CD4-positive, alpha-beta memory T cell (primary cell): ENCODE results near the gene LRRN2. TPM values are rescaled to one million over a fixed set of nuclear protein-coding genes. Genes with fewer than 3 reads are reported as not detected.
A peak's percentile ranks its signal among the peaks of the same experiment; 100 is the strongest.

Experiments used
- CTCF ChIA-PET: fragments of 350-600 bp; sonication (Branson Sonifier 250); formaldehyde crosslinking; loops from one replicate; lab custom pipeline; 2021; ENCODE audit warnings: inconsistent platforms; ENCODE audit not compliant: partially characterized antibody; lab: Charles Lee
- POLR2A ChIA-PET: fragments of 350-600 bp; sonication (Branson Sonifier 250); formaldehyde crosslinking; loops from one replicate; lab custom pipeline; 2021; ENCODE audit not compliant: partially characterized antibody; lab: Charles Lee
- DNase-seq, 5 donors: peaks; one replicate each; pipeline versions ENCODE4 v3.0.0 to v3.0.0-alpha.2; 2020 to 2022; ENCODE audit warnings: mixed read lengths in 1 of 5
- H3K27ac ChIP-seq: one replicate; pipeline ENCODE4 v1.7.0; 2013; ENCODE audit warnings: low read depth, low read length
- H3K27me3 ChIP-seq: 2 replicates; pipeline ENCODE4 v1.7.0; 2013; ENCODE audit warnings: mild to moderate bottlenecking, low read length, moderate library complexity; ENCODE audit not compliant: insufficient read depth
- H3K36me3 ChIP-seq: 2 replicates; pipeline ENCODE4 v1.7.0; 2013; ENCODE audit warnings: mild to moderate bottlenecking, low read length, moderate library complexity; ENCODE audit not compliant: insufficient read depth
- H3K4me1 ChIP-seq: 2 replicates; pipeline ENCODE4 v1.7.0; 2013; ENCODE audit warnings: mild to moderate bottlenecking, low read length, moderate library complexity; ENCODE audit not compliant: insufficient read depth
- H3K4me3 ChIP-seq, 2 donors: one replicate each; pipeline ENCODE4 v1.7.0; 2013; ENCODE audit warnings: low read length in 2 of 2, mild to moderate bottlenecking in 1 of 2
- H3K9me3 ChIP-seq, 2 donors: one replicate each; pipeline ENCODE4 v1.7.0; 2013; ENCODE audit warnings: low read length in 2 of 2, control low read depth in 1 of 2; ENCODE audit not compliant: control insufficient read depth in 1 of 2
- H3K27ac Mint-ChIP-seq, 7 donors: one replicate each; pipeline ENCODE4 v1.8.0; 2020 to 2021; ENCODE audit warnings: mixed read lengths in 7 of 7, mild to moderate bottlenecking in 6 of 7, inconsistent platforms in 3 of 7, moderate library complexity in 3 of 7
- H3K27me3 Mint-ChIP-seq, 2 donors: one replicate each; pipeline ENCODE4 v1.8.0; 2020 to 2021; ENCODE audit warnings: mixed read lengths in 2 of 2
- H3K36me3 Mint-ChIP-seq, 2 donors: one replicate each; pipeline ENCODE4 v1.8.0; 2020 to 2021; ENCODE audit warnings: mixed read lengths in 2 of 2, inconsistent platforms in 1 of 2, mild to moderate bottlenecking in 1 of 2
- H3K4me1 Mint-ChIP-seq, 4 donors: one replicate each; pipeline ENCODE4 v1.8.0; 2020 to 2021; ENCODE audit warnings: mixed read lengths in 4 of 4, mild to moderate bottlenecking in 1 of 4
- H3K4me3 Mint-ChIP-seq, 8 donors: one replicate each; pipeline ENCODE4 v1.8.0; 2020 to 2021; ENCODE audit warnings: mixed read lengths in 8 of 8, mild to moderate bottlenecking in 7 of 8, moderate library complexity in 6 of 8, inconsistent platforms in 3 of 8
- H3K9me3 Mint-ChIP-seq, 8 donors: one replicate each; pipeline ENCODE4 v1.8.0; 2020 to 2021; ENCODE audit warnings: mixed read lengths in 8 of 8, mild to moderate bottlenecking in 5 of 8, inconsistent platforms in 3 of 8, moderate library complexity in 1 of 8
- intact Hi-C: fragments of 100-400 bp; cut with micrococcal nuclease; formaldehyde crosslinking; loops from one replicate; pipeline ENCODE4 v1.15.1; 2023
- polyA plus RNA-seq, 2 donors: library from polyadenylated mRNA; unstranded; fragments of 300-500 nt; fragmentation: Illumina TruSeq; gene quantifications; one replicate each; pipeline ENCODE4 v1.2.3, GENCODE V29; 2021
- total RNA-seq, 2 experiments: library from RNA; stranded (reverse); gene quantifications; one replicate each; pipeline ENCODE4 v1.2.3, GENCODE V29; 2021

Gene LRRN2
- total and polyA plus RNA-seq, 4 experiments from 2014 or later: not detected

- Histone ChIP-seq H3K36me3 (no peaks in the 10 kb centered on the region), H3K27ac (no peak overlapping the region), H3K9me3 (no peaks in the 10 kb centered on the region), H3K4me1 (no peaks in the 10 kb centered on the region), H3K27me3 (no peaks in the 10 kb centered on the region), H3K4me3 (no peak overlapping the region)
- POLR2A ChIA-PET: no interaction called here
- intact Hi-C loops: no loop called here
- Mint-ChIP-seq H3K36me3 (no peaks in the 10 kb centered on the region), H3K4me1 (peaks cover 0 to 7% (median 2%) of the 10 kb centered on the region in 4 donors), H3K9me3 (no peaks in the 10 kb centered on the region), H3K27me3 (peaks cover 9 to 15% of the 10 kb centered on the region in 2 donors), H3K27ac (no peak overlapping the region), H3K4me3 (no peak overlapping the region)
- no peak for DNase-seq
- CTCF ChIA-PET: no interaction called here
These were observed 5.5 kb downstream of the LRRN2 start for GRCh38 chr1:204680051-204680450.

- Histone ChIP-seq H3K27me3 (no peaks in the 10 kb centered on the region), H3K36me3 (no peaks in the 10 kb centered on the region), H3K9me3 (no peaks in the 10 kb centered on the region), H3K4me3 (no peak overlapping the region), H3K4me1 (no peaks in the 10 kb centered on the region), H3K27ac (no peak overlapping the region)
- intact Hi-C loops: no loop called here
- POLR2A ChIA-PET: no interaction called here
- DNase-seq: no peak
- H3K9me3 Mint-ChIP-seq: no peaks in the 10 kb centered on the region
- H3K27ac Mint-ChIP-seq: peak overlapping the region in 2 of 7 donors; percentile 22 to 59
- CTCF ChIA-PET: no interaction called here
- no peaks in the 10 kb centered on the region for H3K36me3 Mint-ChIP-seq
- H3K27me3 Mint-ChIP-seq: peaks cover 6 to 16% of the 10 kb centered on the region in 2 donors
- H3K4me1 Mint-ChIP-seq: no peaks in the 10 kb centered on the region
- H3K4me3 Mint-ChIP-seq: no peak overlapping the region
These were observed 6.6 kb downstream of the LRRN2 start for GRCh38 chr1:204678721-204679475.

- Mint-ChIP-seq H3K36me3 (no peaks in the 10 kb centered on the region), H3K27me3 (peaks cover 6 to 10% of the 10 kb centered on the region in 2 donors), H3K4me3 (no peak overlapping the region), H3K4me1 (no peaks in the 10 kb centered on the region), H3K27ac (no peak overlapping the region), H3K9me3 (no peaks in the 10 kb centered on the region)
- DNase-seq: no peak
- no peaks in the 10 kb centered on the region for H3K4me1 ChIP-seq
- intact Hi-C loops: no loop called here
- no peaks in the 10 kb centered on the region for H3K36me3 ChIP-seq
- no peak overlapping the region for H3K27ac ChIP-seq
- CTCF ChIA-PET: no interaction called here
- POLR2A ChIA-PET: no interaction called here
- H3K4me3 ChIP-seq: no peak overlapping the region
- no peaks in the 10 kb centered on the region for H3K9me3 ChIP-seq
- H3K27me3 ChIP-seq: no peaks in the 10 kb centered on the region
These were observed 7.7 kb downstream of the LRRN2 start for GRCh38 chr1:204677864-204678263.

GRCh38 chr1:204676043-204676442 lies 9.5 kb downstream of the LRRN2 start:
- no peaks in the 10 kb centered on the region for H3K9me3 Mint-ChIP-seq
- CTCF ChIA-PET: interaction anchor here (0.6 to 1.4 kb wide), 2 partner anchors 88 to 116 kb away, joined by 4 read pairs; no protein-coding TSS in a partner anchor
- H3K27ac Mint-ChIP-seq: no peak overlapping the region
- no peak overlapping the region for H3K27ac ChIP-seq
- no peak for DNase-seq
- H3K36me3 ChIP-seq: no peaks in the 10 kb centered on the region
- H3K27me3 ChIP-seq: no peaks in the 10 kb centered on the region
- POLR2A ChIA-PET: no interaction called here
- H3K4me1 Mint-ChIP-seq: no peaks in the 10 kb centered on the region
- H3K4me3 Mint-ChIP-seq: no peak overlapping the region
- no peaks in the 10 kb centered on the region for H3K9me3 ChIP-seq
- no peaks in the 10 kb centered on the region for H3K4me1 ChIP-seq
- H3K4me3 ChIP-seq: no peak overlapping the region
- H3K36me3 Mint-ChIP-seq: no peaks in the 10 kb centered on the region
- intact Hi-C loops: no loop called here
- H3K27me3 Mint-ChIP-seq: peaks cover 4 to 9% of the 10 kb centered on the region in 2 donors

GRCh38 chr1:204673909-204674649 lies 11.5 kb downstream of the LRRN2 start:
- H3K27ac Mint-ChIP-seq: no peak overlapping the region

GRCh38 chr1:204673209-204673608 lies 12.3 kb downstream of the LRRN2 start:
- H3K27me3 ChIP-seq: no peaks in the 10 kb centered on the region
- ChIA-PET CTCF (no interaction called here), POLR2A (no interaction called here)
- no peak for DNase-seq
- H3K9me3 Mint-ChIP-seq: no peaks in the 10 kb centered on the region
- H3K27ac ChIP-seq: no peak overlapping the region
- H3K27ac Mint-ChIP-seq: no peak overlapping the region
- H3K4me1 ChIP-seq: no peaks in the 10 kb centered on the region
- no peak overlapping the region for H3K4me3 Mint-ChIP-seq
- no peaks in the 10 kb centered on the region for H3K36me3 ChIP-seq
- intact Hi-C loops: no loop called here
- no peak overlapping the region for H3K4me3 ChIP-seq
- H3K27me3 Mint-ChIP-seq: peaks cover 0 to 4% of the 10 kb centered on the region in 2 donors
- no peaks in the 10 kb centered on the region for H3K9me3 ChIP-seq
- H3K36me3 Mint-ChIP-seq: no peaks in the 10 kb centered on the region
- no peaks in the 10 kb centered on the region for H3K4me1 Mint-ChIP-seq

More at GRCh38 chr1:204673909-204674649, 11.5 kb downstream of the LRRN2 start:
- no peak for DNase-seq
- Histone ChIP-seq H3K27ac (no peak overlapping the region), H3K4me3 (no peak overlapping the region), H3K9me3 (no peaks in the 10 kb centered on the region), H3K27me3 (no peaks in the 10 kb centered on the region), H3K36me3 (no peaks in the 10 kb centered on the region), H3K4me1 (no peaks in the 10 kb centered on the region)
- H3K4me3 Mint-ChIP-seq: no peak overlapping the region
- no peaks in the 10 kb centered on the region for H3K36me3 Mint-ChIP-seq
- ChIA-PET POLR2A (no interaction called here), CTCF (no interaction called here)
- no peaks in the 10 kb centered on the region for H3K4me1 Mint-ChIP-seq
- peaks cover 4 to 9% of the 10 kb centered on the region in 2 donors for H3K27me3 Mint-ChIP-seq
- intact Hi-C loops: no loop called here
- H3K9me3 Mint-ChIP-seq: no peaks in the 10 kb centered on the region

GRCh38 chr1:204672482-204673121 lies 12.9 kb downstream of the LRRN2 start:
- intact Hi-C loops: no loop called here
- no peak overlapping the region for H3K27ac ChIP-seq
- peaks cover under 1 to 4% of the 10 kb centered on the region in 2 donors for H3K27me3 Mint-ChIP-seq
- no peaks in the 10 kb centered on the region for H3K36me3 Mint-ChIP-seq
- no peaks in the 10 kb centered on the region for H3K9me3 ChIP-seq
- H3K4me1 Mint-ChIP-seq: no peaks in the 10 kb centered on the region
- ChIA-PET CTCF (no interaction called here), POLR2A (no interaction called here)
- no peak overlapping the region for H3K4me3 Mint-ChIP-seq
- H3K4me3 ChIP-seq: no peak overlapping the region
- no peak for DNase-seq
- no peaks in the 10 kb centered on the region for H3K36me3 ChIP-seq
- no peaks in the 10 kb centered on the region for H3K9me3 Mint-ChIP-seq
- no peak overlapping the region for H3K27ac Mint-ChIP-seq
- H3K4me1 ChIP-seq: no peaks in the 10 kb centered on the region
- no peaks in the 10 kb centered on the region for H3K27me3 ChIP-seq
